NK-92 (cell line): ENCODE results near the gene SYNRG.

Experiments used
- DNase-seq: peaks from one replicate; lab custom pipeline; 2025; ENCODE audit not compliant: unreplicated experiment; lab: John Stamatoyannopoulos, UW

Gene SYNRG

DNA sequence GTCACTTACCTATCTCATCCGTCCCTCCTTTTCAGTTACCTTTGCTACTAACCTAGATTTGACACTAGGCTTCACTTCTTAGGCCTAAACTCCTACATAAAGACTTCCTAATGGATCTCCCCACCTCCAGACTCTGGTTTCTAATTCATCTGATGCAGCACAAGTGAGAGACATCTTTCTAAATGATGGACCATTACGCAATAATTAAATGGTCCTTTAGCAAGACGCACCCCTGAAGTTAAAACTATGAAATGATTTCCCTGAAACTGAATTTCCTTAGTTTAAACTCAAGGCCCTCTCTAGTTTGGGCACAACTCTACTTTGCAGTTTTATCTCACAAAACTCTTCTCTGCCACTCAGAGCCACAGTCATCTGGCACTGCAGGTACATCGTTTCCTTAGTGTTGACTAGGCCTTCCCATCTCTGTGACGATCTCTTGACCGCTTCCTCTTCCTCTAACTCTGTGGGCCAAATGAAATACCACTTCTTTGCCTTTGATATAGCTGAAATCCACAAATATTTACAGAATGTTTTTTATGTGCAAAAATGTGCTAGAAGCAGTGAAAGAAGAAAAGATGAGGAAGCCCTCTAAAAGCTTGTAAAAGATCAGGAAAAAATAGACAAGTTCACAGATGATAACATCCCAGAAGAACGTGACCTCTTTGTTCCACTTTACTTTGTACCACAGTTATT, 3.3 kb downstream of the SYNRG start:
- no peak for DNase-seq

DNA sequence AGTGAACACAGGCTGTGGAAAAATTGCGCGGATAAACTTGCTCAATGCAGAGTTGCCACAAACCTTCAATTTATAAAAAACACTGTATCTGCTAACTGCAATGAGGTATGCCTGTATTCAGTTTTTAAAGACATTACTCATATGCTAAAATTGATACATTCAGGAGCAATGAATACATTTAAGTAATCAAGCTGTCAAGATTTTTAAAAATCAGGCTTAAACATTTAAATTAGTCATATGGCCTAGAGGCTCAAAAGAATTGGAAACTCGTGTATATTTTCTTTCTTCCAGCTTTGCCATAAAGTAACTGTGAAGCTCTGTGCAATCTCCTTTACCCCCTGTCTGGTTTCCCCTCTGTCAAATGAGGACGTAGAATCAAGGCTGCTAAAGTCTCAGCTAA, 4.1 kb downstream of the SYNRG start:
- DNase-seq, result no peak

DNA sequence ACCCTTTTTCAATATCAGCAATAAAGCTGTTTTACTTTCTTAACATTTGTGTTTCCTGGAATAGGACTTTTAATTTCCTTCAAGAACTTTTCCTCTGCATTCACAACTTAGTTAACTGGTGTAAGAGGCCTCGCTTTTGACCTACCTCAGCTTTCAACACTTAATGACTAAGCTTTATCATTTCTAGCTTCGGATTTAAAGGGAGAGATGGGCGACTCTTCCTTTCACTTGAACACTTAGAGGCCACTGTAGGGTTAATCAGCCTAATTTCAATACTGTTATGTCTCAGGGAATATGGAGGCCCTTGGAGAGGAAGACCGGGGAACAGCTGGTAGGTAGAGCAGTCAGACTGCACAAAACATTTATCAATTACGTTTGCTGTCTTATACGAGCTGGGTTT, 4.7 kb downstream of the SYNRG start:
- no peak for DNase-seq

DNA sequence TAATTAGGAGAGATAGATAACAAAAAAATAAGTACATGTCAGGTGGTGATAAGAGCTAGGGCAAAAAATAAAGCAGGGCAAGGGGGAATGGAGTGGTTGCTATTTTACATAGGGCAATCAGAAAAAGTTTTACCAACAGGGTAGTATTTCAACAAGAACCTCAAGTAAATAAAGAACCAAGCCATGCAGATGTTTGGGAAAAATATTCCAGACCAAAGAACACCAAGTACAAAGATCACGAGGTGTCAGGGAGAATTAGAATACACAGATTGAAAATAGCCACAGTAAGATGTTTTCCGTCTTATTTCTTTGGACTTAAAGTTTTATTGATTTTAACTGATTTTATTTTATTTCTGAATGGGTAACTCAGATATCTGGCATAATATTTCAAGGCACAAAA, 11.1 kb downstream of the SYNRG start:
- no peak for DNase-seq

DNA sequence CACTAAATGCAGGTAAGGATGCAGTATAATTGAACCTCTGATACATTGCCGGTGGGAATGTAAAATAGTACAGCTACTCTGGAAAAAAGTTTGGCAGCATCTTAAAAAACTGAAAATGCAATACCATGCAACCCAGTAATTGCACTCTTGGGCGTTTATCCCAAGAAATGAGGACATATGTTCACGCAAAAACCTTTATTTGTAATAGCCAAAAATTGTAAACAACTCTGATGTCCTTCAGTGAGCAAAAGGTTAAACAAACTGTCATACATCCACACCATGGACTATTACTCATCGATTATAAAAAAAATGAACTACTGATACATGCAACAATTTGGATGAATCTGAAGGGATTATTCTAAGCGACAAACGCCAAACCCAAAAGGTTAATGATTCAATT, 16.9 kb downstream of the SYNRG start:
- DNase-seq, result no peak

DNA sequence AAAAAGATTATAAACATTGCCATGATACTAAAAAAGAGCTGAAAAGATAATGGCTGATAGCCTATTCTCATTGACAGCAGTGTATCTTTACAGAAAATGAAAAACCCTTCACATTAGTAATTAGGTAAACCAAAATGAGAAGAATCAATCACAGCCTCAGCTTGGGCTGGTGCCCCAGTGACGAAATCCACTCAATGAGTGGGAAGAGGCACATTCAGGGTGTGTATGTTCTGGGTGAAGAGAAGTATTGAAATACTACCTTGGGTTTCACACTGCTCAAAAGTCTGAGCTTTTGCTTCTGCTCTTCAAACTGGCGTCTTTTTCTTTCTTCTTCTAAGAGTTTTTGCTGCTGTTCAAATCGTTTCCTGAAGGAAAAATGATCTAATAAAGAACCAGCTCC, 24.2 kb downstream of the SYNRG start:
- DNase-seq, result no peak

DNA sequence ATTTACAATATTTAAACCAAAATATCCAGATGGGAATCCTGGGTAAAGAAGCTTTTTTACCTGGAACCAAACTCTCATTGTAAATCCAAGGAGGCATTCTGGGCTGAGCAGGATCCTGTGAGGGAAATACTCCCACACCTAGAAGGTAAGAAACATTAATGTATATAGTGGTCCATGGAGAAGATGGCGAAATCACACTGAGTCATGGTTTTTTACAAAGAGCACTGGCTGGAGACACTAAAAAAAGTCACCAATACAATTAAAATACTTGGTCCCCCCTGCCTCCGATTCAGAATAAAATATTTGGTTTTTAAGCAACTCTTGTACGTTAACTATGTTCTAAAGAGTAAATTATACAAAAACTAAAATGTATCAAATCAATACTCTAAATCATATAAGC, 32.9 kb downstream of the SYNRG start:
- no peak for DNase-seq

DNA sequence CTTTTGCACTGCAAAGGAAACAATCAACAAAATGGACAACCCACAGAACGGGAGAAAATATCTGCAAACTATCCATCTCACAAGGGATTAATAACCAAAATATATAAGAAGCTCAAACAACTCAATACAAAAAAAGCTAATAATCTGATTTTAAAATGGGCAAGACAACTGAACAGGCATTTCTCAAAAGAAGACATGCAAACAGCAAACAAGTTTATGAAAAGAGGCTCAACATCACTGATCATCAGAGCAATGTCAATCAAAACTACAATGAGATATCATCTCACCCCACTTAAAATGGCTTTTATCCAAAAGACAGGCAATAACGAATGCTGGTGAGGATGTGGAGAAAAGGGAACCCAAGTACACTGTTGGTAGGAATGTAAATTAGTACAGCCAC, 34.8 kb downstream of the SYNRG start:
- no peak for DNase-seq

DNA sequence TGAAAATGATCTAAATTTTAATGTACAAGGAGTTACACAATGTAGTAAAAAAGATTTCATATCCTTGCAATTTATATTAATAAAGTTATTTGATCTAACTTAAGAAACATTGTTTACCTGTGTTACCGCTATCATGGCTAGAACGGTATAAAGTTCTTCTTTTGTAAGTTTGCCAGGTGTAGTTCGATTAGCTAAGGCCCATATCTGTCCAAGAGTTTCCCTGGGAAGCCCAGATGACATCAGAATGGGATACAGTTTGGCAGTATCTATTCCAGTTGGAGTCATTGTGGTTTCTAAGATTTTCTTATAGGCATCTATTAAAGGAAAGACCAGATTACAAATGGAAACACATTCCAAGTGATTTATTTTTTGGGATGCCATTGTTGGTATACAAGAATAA, 37.5 kb downstream of the SYNRG start:
- no peak for DNase-seq

DNA sequence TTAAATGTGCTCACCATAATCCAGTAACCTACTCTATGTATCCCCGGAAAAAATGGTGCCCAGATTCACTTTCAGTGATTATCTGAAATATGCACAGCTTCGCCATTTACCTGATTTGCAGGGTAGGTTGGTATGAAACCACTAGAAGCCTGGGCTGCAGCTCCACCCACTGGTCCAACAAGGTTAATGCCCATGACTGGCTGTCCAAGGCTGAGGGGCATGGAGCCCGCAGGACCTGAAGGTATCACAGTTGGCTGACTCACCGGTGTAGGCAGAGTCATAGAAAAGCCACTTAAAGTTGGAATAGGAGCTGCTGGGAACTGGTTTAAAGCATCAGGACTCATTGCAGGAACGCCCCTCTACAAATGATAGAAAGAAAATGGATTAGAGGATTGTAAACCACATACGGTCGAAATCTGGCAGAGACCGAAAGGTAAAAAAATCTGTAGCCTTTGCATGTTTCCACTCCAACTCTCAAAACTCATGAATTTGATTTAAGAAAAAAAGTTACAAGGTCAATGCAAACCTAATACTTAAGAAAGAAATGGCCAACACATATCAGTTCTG, 38.6 kb downstream of the SYNRG start:
- no peak for DNase-seq

DNA sequence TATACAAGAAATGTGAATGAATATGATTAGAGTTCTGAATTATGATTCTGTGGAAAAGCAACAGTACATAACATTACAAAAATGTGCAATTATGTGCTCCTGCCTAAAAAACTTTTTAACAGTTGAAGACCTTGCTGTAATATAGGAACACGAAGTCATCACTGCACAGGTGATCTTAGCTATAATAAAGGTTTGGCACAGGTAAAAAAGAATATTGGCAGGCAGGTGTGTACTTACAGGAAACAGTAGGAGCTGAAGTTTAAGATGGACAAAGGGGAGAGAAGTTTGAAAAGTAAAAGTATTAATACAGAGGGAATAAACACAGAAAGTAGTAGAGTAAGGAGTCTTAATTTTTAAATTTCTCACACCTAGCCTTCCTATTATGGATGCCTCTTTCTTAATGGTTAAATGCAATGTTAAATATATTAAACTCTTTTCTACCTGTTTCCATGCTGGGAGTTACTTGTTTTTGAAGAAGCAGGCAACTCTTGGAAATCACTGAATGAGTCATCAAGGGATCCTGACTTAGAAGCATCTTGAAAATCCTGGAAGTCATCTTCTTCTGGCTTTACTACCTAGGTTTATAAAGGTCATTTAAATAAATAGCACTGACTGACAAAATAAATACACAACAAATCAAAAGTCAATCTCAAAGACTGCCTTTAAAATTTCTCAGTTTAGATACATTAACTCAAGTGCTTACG, 40.7 kb downstream of the SYNRG start:
- no peak for DNase-seq

DNA sequence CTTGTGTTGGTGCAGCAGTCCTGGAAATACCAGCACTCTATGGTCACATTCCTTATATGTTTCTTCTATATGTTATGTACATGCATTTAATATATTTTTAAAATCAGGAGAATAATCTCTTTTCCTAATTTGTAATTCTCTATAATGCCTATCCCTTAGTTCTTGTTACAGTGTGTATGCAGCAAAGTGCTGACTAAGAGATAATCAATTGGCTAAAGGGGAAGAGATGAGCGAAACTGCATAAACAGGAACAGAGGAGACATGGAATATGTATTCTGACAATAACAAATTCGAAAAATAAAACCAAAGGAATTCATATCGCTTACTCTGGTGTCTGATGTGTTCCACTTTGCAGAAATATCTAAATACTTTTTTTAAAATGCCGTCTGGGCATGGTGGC, 41.7 kb downstream of the SYNRG start:
- no peak for DNase-seq

DNA sequence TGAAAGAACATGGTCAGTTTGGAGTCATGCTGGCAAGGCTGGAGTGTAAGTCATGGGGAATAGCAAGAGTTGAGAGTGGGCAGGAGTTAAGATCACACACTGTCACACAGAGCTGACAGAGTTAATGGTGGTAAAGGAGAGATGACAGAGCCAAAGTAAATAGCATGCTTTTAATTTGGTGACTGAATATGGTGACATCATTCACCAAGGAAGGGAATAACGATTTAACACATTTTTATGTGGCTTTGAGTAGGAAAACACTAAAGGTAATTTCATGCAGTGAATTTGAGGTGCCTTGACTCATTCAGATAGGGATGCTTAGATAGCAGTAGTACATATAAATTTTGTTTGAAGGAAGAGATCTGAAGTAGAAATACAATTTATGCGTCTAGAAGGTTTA, 42.1 kb downstream of the SYNRG start:
- no peak for DNase-seq

DNA sequence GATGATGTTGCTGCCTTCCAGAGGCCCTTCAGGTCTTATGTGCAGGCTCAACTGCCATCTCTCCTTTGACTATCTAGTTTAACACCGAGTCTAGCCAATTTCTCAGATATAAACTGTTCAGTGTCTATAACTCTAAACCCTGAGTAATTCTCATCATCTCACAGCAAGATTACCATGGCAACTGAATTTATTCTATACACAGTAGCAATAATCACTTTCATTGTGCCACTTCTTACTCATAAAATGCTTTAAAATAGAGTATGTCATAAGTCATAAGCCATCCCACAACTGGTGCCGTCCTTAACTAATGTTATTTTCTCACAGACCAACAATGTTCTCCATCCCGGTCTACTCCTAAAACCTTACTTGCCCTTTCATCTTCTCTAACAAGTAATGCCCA, 45.0 kb downstream of the SYNRG start:
- no peak for DNase-seq

DNA sequence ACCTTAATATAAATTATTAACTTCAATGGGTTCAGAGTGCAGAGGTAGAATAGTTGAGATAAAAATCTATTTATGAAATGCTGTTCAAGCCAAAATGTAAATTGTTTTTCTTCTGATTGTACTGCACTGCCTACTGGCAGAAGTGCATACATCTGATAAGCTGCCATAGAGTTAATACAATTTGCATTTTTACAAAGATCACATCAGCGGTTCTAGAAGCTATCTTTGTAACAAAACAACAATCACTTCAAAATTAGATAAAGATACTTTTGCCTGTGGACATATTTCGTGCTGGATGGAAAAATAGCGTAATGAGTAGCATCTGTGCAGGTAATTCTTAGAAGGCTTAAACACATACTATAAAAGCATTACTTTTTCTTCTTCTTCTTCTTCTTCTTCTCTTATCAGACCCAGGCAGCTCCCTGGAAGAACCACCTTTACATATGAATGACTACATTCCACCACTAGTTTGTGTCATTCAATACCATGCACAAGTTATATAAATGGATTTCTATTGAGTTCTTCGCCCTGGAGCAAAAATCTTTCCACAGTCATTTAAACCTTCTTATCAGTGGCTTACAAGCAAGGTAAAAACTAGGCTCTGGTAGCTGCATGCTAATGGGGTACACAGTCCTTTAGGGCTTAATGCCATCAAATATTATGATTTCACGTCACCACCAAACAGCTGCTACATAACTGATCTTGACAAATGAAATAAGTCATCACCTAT, 47.0 kb downstream of the SYNRG start:
- DNase-seq, result no peak

DNA sequence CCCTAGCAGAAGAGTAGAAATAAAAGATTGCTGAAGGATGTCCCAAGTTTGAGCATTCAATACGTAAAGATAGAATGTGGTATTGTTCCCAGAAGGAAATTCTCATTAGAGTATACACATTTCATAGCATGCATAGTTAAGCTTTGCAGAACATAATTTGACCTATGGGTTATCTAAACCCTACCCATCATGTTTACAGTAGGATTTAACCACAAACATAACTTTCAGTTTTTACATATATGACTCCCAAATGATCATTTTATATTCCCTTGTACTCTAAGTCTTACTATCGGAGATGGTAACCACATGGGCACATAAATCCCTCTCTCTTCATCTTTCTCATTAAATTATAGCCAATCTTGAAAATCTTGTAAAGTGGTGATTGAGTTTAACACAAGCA, 50.9 kb downstream of the SYNRG start:
- DNase-seq, result no peak

DNA sequence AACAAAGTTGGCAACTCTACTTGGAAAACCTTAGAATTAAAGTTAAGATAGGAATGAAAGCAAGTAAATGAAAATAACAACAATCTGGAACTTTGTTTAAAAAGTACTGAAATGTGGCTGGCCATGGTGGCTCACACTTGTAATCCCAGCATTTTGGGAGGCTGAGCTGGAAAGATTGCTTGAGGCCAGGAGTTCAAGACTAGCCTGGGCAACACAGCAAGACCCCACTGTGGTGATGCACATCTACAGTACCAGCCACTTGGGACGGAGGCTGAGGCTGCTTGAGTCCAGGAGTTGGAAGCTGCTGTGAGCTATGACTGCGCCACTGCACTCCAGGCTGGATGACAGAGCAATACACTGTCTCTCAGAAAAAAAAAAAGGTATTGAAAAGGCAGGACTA, 51.7 kb downstream of the SYNRG start:
- no peak for DNase-seq

DNA sequence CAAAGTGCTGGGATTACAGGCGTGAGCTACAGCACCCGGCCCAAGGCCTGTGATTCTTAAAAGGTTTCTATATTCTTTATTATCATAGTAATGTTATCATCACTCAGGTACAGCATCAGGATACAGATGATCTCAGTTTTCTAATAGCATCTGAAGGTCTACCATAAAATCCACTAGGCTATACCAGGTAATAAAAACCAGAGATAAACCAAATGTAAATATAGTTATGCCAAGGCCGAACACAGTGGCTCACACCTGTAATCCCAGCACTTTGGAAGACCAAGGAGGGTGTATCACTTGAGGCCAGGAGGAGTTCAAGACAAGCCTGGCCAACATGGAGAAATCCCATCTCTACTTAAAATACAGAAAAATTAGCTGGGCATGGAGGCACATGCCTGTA, 53.8 kb downstream of the SYNRG start:
- no peak for DNase-seq

DNA sequence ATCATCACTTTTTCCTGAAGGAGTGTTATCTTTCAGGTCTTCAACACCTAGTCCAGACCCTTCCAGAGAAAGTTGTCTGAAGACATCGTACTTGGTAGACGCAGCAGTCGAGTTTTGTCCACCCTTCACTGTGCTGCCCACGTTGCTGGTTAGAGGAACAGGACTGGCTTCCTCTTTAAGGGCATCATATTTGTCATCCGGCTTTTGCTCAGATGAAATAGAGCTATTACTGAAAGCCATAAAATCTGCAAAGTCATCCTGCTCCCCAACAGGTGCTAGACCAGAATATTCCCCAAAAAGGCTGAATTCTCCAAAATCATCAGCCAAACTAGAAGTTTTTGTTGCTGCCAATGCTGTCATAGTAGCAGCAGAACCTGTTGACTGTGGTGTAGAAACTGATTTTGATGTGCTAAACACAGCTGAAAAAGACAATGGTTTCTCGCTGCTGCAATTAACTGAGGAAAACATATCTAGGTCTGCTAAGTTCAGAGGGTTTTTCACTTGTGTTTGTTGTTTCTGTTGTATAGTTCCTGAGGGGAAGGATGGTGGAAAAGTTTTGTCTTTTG, 55.7 kb downstream of the SYNRG start:
- DNase-seq, result no peak

DNA sequence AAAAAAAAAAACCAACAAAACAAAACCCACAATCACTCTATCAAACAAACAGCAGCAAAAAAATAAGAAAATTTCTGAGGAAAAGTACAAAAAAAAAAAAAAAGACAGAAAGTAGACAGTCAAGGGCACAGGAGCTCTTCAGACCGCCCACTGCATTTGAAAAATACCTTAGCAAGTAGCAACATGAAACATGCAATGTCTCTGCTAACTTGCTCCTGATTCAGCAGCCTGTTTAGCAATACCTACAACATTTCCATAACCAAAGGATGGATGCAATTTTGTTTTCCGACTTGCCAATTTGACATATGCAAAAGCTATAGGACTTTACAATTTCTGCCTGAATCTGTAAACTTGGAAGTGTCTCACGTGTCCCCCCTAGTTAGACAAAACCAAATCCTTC, 57.4 kb downstream of the SYNRG start:
- DNase-seq, result no peak

DNA sequence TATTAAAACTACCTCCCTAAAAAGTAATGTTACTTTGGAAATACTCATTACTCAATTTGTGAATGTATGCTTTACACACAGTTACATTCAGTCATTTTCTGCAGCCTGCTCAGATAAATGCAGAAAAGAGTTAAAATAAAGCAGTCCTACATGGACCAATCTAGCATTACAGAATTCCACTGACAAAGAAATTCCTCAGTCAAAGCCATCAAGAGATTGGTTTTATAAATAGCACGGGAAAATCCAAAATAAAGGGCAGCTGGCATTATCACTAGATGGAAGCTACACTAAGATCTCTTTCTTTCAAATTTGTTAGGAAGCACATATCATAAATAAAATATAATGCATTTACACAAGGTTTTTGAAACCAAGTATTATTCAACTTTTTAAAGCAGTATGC, 61.2 kb downstream of the SYNRG start:
- DNase-seq, result no peak

DNA sequence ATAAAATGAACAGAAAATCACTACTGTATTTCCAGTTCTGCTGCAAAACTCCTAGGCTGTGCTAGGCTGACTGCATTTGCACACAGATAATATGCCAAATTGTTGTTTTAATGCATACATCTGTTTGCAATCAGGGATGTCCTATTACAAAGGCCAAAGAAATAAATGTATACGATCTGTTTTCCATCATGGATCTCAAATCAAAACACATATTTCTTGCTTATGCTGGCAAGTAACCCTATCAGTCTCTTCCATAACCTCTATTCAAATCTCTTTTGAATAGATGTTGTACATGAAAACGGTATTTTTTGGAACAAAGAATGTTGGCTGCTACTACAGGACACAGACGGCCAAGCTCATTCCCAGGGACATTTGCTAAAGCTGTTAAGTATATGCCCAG, 62.9 kb downstream of the SYNRG start:
- no peak for DNase-seq
